ENCODE measurements around the gene EGLN2.
"Not testable (repeated sequence)": the region's sequence is repeated elsewhere in the genome, so short reads cannot be mapped to it uniquely, and the experiment has no call there.

EGLN2 gene

GRCh38 chr19:40776932-40777644 lies 21.9 kb upstream of the EGLN2 start:
- DNase-seq, result no peak

- no peak for DNase-seq
These were observed 21.4 kb upstream of the EGLN2 start for GRCh38 chr19:40777645-40777936.

GRCh38 chr19:40777937-40778705 lies 20.9 kb upstream of the EGLN2 start, which contains the start of gene RAB4B:
RAB4B (plus strand) TSS chr19:40778247; CDS start chr19:40778376, 129 bp downstream.
- DNase-seq, result peak; percentile 77

GRCh38 chr19:40778706-40779284 lies 20.2 kb upstream of the EGLN2 start:
- DNase-seq, result no peak

GRCh38 chr19:40780582-40780981 lies 18.4 kb upstream of the EGLN2 start:
- DNase-seq, result no peak

GRCh38 chr19:40781140-40781539 lies 17.9 kb upstream of the EGLN2 start:
- DNase-seq, result no peak

- DNase-seq, result no peak
These were observed 15.3 kb upstream of the EGLN2 start for GRCh38 chr19:40783711-40784110.

- not testable (repeated sequence) for DNase-seq
These were observed 14.8 kb upstream of the EGLN2 start for GRCh38 chr19:40784146-40784545.

- DNase-seq, result no peak
These were observed 13.5 kb upstream of the EGLN2 start for GRCh38 chr19:40785526-40785925.

- no peak for DNase-seq
These were observed 12.6 kb upstream of the EGLN2 start for GRCh38 chr19:40786060-40787037.

GRCh38 chr19:40791349-40791748 lies 7.6 kb upstream of the EGLN2 start:
- DNase-seq, result no peak

- DNase-seq, result no peak
These were observed 7.0 kb upstream of the EGLN2 start for GRCh38 chr19:40791996-40792395.

- no peak for DNase-seq
These were observed 1.6 kb upstream of the EGLN2 start for GRCh38 chr19:40797166-40797962.

GRCh38 chr19:40797963-40798682 lies 868 bp upstream of the EGLN2 start:
- DNase-seq, result no peak

- no peak for DNase-seq
These were observed 757 bp downstream of the EGLN2 start for GRCh38 chr19:40799558-40800338.

GRCh38 chr19:40800339-40800996 lies 1.5 kb downstream of the EGLN2 start:
- DNase-seq, result no peak

- no peak for DNase-seq
These were observed 2.0 kb downstream of the EGLN2 start for GRCh38 chr19:40800997-40801377.

GRCh38 chr19:40801426-40802299 lies 2.7 kb downstream of the EGLN2 start:
- DNase-seq, result no peak

Measured in cortex of kidney (tissue), 1 donor.